NCI-H82 (cell line): Measurements from ENCODE around the gene FAM53C.

Experiments used
- DNase-seq: peaks from one replicate; lab custom pipeline; 2025; lab: John Stamatoyannopoulos, UW

FAM53C gene

GRCh38 chr5:138391859-138392386 is 53.9 kb downstream of the FAM53C start:
- no peak for DNase-seq
